Measurements from ENCODE around the gene FBXW10B.

- TF ChIP-seq POLR2A (IDR thresholded peaks at IDR 0.05; ENCODE audit: low read length) (no peak), GATA1 (IDR thresholded peaks at IDR 0.05; ENCODE audit: low read depth, low read length) (no peak)
These were observed 43.7 kb upstream of the FBXW10B start for GRCh38 chr17:15663176-15663575.

Measured in erythroblast (primary cell).